GM18499 (cell line): ENCODE data around the gene PXDC1.

Experiments used
- ATAC-seq: cut with Tn5 transposase; IDR thresholded peaks from one replicate; pipeline ENCODE4 v1.9.1; 2021; ENCODE audit warnings: moderate number of reproducible peaks; ENCODE audit not compliant: insufficient read depth, unreplicated experiment

Gene PXDC1, protein sequence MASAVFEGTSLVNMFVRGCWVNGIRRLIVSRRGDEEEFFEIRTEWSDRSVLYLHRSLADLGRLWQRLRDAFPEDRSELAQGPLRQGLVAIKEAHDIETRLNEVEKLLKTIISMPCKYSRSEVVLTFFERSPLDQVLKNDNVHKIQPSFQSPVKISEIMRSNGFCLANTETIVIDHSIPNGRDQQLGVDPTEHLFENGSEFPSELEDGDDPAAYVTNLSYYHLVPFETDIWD

DNA sequence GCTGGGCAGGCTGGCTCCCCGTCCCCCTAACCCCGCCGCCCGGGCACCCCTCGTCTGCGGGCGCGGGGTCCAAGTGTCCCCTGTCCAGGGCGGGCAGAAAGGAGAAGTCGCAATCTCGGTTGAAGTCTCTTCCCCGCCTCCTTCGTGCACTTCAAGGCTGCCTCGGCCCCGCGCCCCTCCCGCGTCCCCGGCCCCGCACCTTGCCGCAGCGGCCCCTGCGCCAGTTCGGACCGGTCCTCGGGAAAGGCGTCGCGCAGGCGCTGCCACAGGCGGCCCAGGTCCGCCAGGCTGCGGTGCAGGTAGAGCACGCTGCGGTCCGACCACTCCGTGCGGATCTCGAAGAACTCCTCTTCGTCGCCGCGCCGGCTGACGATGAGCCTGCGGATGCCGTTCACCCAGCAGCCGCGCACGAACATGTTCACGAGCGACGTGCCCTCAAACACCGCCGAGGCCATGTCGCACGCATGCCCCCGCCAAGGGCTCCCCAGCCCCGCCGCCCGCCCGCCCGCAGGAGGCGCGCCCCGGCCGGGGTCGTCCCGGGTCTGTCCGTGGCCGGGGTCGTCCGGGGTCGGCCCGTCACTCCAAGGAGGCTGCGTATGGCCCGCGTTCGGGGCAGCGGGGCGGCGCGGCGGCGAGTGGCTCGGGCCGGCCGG is at the start of gene PXDC1:
Gene PXDC1 (minus strand): TSS at position 637 of the 653 bp plus-strand sequence. CDS start 182 bp downstream, at position 455.
- no peak for ATAC-seq

DNA sequence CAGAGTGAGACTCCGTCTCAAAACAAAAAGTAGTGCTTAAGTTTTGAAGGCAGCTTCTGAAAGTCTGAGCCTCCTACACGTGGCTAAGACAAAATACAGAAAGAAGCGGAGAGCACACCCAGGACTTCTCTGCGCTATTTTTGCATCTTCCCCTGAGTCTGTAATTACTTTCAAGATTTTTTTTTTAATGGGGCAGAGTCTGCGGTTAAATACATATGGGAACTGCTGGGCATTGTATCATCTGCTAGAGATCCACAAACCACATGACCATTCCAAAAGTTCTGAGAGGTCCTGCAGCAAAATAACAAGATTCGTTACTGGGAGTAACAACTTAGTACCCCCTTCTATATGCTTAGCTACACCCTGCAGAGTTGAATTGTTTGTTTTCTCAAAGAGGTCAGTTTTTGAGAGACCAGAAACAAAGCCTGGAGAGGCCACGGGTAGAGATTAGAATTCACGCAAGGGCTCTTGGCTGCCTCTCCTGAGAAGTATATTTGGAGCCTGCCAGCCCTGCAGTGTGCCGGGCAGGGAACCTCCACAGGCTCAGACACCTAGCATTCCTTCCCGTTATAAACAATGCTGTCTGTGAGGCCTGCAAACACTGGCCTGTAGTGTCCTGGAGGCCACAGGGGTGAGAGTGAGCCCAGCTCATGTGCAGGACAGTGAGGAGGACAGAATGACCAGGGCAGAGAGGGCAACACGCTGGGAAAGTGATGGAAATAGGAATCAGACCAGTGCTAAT is 49.5 kb upstream of the PXDC1 start:
- ATAC-seq = no peak

DNA sequence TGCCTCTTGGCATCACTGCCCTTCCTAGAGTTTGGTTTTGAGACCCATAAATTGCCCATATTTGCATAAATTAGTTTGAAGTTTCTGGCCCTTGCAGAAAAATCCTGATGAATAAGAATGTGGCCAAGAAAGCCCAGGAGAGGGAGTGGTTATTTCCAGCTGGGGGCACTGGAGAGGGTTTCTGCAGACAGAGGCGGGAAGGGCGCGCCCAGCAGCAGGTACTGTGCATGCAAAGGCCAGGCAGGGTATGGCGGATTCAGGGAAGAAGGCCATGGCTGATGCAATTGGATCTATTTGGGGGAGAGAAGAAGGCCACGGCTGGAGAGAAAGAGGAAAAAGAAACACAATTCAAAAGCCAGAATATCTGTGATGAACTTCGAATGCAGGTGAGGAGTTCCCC is 48.2 kb upstream of the PXDC1 start:
- no peak for ATAC-seq

DNA sequence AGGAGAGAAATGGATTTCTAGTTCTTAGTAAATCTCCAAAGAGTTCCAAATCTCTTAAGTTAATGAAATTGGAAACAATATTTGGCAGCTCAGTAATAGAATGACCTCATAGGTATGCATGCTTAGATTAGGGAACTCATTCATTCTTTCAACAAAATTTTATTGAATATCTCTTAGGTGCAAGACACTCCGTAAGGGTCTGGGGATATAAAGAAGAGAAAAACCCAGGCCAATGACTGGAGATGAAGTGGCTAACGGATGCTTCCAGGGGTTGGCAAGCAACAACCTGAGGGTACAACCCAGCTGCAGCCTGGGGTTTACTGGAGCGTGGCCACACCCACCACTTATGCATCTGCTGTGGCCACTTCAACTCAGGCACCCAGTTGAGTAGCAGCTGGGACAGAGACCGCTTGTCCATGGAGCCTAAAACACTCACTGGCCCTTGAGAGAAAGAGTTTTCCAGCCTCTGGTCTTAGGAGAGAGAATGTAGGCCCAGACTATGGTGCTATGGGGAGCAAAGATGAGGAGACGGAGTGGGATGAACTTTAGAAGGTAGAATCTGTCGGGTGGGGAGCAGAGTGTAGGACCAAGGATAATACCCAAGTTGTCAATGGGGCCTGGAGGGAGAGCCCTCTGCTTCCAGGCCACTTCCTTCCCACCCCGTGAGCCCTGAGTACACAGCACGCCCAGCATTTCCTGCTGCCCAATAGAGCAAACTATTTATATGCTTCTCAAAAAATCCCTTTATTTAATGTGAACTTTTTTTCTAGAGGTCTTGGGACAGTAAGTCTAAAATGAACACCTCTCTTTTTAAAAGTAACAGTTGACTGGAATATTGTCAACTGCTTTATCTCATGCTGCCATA is 46.8 kb upstream of the PXDC1 start:
- no peak for ATAC-seq

DNA sequence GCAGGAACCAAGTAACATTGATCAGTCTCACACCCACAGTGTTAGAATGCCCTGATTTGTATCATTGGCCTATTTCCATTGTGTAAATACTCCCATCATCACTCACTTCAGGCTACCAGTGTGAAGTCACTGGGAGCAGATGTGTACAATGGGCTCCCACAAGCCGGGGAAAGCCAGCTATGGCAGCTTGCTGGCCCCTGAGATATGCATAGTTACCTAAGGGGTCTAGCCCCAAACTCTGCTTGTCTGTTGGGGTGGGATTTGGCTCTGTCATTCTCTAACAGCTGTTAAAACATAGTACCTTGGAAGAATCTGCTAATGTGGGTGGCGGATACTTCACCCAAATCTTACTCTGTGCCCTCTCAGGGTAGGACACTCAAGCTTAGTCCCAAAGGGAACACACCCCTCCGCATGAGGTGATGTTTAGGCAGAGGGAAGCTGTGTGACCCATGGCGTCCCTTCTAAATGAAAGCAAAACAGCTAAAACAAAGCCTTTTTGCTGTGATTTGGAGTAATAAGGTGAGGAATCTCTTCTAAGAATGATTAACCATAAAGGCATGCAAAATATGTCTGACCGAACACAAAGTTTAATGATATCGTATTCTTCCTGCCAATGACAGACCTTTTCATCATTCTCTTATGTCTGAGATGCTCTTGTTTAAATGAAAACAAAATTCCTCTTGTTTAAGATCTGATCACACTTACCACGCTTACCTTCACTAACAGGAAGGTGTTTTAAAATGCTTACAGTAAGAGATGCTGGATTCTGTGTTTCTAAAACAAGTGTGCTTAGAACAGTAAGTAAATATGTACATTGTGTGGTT is 45.9 kb upstream of the PXDC1 start:
- no peak for ATAC-seq

DNA sequence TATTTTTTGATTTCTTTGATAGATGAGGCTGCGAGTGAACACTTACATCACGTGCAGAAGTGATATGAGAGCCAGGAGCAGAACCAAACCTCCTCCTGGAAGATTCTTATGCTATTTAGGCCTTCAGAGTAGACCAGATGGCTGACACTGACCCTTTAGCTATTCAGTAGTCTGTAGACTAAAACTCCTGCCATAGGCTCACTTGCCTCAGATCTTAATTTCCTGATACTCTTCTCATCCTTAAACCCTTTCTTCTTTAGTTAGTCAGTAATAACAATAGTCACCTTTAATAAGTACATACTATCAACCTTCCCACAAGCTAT is 45.2 kb upstream of the PXDC1 start:
- no peak for ATAC-seq

DNA sequence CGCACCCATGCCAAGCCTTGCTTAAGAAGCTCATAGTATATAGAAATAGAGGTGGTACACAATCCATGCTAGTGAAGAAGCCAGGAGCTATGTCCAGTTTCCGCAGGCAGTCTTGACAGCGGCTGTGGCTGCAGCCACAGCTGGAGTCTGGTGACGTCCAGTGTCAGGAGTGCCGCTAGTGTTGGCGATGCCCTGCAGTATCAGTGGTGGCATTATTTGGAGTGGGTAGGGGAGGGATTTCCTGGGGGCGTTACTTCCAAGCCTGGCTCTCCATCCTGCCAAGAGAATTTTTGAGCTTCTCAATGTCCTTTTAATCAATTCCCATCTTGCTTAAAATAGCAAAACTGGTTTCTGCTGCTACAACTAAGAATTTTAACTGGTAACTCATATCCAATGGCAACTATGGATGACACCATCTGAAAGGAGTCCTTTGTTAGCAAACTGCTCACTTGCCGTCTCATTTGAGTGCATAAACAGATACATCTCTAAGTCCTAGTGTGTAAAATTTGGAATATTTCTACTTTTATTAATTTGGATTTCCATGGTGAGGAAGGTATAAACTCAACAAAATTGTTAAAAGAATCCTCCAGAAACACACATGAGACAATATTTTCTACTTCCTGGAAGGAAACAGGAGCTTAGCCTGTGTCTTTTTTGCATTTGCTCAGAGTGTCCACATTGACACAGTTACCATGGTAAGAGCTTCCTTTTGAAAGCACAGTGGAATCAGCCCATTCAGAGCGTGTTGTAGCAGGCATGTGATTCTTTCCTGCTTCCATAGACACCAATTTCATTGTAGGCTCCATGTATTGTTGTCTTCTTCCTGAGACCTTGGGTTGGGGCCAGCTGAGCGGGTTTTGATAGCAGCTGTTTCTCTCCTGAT is 44.6 kb upstream of the PXDC1 start:
- no peak for ATAC-seq

DNA sequence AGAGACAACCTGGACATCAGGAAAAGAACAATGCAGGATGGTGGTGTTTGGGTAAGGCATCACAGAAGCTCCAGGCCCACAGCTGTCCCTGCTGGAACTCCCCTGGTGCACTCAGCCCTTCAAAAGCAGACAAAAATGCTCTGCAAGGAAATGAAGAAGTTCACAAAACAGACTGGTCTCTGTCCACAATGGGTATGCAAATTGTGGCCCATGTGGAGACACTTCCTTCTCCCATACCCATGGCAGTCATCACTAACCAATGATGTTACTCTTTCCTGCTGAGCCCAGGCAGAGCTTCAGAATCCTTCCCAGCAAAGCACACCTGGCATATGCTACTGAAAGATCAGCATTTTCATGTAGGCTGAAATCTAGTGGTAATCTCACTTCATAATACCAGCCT is 42.6 kb upstream of the PXDC1 start:
- ATAC-seq = peak; percentile 72

DNA sequence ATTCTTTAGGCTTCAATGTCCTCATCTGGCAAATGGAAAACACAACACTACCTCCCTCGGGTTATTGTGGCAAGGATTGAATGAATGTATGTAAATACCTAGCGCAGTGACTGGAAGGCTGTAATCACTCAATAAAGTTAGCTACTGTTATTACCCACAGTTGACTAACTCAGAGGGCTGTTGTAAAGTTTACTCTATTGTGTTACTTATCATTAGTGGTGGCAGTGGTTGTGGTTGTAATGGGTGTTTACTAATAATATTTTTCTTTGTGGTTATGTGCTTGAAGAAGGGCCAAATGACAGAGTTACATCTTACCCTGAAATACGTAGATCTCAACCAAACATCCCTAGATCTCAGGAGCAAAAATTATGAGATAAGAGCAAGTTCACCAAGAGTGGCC is 42.0 kb upstream of the PXDC1 start:
- peak; percentile 17 for ATAC-seq

DNA sequence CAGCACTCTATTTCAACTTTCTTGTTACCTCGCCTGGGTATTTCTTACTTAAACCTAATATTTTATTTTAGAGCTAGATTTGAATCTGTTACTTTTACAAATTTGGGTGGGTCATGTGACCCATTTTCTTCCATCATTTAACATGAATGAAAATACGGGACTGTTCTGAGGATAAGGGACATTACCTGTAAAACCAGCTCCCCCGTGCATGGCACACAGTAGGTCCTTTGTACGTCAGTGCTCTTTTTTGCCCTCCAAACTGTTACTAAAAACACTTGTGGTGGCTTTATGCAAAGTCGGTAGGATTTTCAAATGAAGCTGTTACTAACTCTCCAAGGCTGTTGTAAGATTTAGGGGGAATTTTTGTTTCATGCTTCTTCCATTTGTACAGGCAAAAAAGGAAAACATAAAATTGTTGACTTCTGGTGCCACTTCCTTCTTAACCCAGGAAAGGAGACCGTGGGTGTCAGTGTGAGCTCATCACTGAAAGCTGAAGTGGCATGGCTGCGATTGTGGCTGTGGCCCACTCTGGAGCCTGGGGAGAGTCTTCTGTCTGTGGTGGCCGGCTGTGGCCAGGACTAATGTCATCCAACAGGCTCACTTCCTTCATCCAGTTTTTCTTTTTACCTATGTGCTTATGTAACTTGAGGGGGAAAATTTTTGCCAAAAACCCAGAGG is 40.2 kb upstream of the PXDC1 start:
- ATAC-seq = no peak

DNA sequence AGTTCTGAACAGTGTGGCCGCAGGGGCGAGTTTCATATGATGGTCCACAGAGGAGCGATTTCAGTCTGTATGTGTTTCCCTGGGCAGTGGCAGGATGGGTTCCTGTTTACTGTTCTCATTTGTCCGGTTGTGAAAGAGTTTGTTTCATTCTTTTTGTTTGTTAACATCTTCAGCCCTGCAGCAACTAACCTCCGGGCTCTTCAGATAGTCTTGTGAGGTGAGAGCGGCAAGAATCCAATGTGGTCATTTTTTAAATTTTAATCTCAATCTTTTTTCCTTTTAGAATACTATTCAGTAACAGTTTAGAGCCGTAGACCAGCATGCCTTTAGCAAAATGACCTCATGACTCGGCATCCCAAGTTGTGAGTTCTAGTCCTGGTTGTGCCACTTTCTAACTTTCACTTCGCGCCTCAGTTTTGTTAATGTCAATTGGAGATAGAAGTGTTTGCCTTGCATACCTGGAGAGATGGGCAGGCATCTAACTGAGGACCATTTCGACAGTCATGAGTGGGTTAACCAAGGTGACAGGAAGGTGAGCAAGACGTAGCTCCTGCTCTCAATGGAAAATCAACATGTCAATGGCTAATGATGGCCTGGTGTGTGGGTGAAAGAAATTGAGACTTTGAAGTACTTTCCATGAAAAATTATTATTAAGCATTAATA is 38.5 kb upstream of the PXDC1 start:
- ATAC-seq = no peak

DNA sequence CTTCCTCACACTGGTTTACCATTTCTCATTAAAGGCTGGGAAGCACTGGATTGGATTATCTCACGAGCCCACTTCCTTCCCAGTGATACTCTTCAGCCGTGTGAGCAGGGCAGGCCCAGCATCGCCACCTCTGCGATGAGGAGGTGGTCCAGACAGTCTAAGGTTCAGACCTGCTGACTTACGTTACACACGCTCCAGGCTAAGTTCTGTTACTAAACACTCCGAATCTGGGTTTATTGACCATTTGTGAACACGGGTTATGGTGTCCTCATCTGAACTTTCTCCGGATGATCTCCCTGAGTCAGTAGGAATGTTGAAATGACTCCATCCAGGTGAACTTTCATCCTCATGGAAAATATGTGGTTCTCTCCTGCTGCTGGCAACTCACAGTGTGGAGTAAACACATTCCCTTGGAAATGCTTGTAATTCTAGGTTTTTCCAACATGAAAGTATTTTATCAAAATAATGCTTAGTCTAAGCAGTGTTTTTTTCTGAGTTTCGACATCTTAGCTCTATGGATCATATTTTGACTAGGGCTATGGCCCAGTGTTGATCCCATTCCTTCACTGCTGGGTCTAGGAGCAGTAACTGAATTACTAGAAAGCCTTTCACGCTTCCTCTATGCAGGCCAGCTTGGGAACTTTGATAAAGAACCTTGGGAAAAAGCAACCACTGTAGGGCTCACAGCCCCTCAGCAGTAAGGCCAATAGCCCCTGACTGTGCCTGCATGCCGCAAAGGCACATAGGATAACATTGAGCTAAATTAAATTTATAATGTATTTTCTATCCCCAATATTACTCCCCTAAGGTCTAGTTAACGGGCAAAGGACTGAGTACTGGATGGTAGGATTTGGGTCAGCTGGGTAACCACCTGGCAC is 37.7 kb upstream of the PXDC1 start:
- no peak for ATAC-seq

DNA sequence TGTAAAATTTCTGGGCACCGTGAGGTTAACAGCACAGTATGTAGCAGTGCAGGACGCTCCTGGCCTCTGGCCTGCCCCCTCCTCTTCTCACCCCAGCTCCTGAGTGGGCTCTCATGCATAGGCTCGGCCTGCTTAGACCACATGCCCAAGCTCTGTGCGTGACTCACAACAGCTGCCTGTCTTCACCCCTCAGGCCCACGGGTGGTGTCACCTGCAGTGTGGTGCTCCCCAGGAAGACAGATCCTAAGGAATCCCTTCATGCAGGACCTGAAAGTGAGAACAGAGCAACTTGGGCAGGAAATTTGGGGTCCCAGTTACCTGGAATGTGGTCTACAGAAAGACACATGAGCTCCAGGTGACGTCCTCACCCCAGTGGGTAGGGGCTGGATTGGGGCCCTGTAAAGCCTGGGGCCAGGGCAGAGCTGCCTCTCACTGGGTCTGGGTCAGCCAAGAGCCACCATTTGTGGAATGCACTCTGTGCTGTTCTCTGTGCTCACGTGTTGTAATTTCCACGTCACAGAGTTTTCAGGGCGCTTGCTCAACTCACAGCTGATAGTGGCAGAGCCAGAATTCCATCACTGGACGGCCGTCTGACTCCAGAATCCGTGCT is 37.0 kb upstream of the PXDC1 start:
- ATAC-seq = no peak

DNA sequence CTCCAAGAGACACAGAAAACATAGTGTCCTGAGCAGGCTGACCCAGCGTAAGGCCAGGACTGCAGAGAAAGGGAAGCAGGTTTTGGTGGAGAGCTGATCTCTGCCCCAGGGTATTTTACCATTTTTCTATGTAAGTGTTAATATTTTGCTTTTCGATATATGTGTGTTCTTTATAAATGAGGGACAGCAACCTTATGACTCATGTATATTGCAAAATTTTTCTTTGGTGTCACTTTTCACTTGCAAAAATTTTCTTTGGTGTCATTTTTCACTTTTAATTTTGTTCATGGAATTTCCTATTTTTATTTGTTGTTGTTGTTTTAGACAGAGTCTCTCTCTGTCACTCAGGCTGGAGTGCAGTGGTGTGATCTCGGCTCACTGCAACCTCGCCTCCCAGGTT is 34.6 kb upstream of the PXDC1 start:
- ATAC-seq = no peak

DNA sequence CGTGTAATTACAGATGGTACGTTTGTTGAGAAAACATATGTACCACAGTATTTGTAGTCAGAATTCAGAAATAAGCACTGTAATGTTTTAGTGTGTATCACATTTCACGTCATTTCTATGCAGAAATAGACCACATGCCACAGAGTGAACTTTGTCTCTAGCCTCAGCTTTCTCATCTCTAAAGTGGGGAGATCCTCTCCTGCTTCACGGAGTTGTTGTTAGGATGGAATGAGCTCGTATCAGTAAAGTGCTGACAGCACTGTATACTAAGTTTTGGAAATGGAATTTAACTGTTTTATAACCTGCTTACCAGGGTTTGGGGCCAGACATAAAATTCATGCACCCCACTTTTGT is 34.2 kb upstream of the PXDC1 start:
- no peak for ATAC-seq

DNA sequence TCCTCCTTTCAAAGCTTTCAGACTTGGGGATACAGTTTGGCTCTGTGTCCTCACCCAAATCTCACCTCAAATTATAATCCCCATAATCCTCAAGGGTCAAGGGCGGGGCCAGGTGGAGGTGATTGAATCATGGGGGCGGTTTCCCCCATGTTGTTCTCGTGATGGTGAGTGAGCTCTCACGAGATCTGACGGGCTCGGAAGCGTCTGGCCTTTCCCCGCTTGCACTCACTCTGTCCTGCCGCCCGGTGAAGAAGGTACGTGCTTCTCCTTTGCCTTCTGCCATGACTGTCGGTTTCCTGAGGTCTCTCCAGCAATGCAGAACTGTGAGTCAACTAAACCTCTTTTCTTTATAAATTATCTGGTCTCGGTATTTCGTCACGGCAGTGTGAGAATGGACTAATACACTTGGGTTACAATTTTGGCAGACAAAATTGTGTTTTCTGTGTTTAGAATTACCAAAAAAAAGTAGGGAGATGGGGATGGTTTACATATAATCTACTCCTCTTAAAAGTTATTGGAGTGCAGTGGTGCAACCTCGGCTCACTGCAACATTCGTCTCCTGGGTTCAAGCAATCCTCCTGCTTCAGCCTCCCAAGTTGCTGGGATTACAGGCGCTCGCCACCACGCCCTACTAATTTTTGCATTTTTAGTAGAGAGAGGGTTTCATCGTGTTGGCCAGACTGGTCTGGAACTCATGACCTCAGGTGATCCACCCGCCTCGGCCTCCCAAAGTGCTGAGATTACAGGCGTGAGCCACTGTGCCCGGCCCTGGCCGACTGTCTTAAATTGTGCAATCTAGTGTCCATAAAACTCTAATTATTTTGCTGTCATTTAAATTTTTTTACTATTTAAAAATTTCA is 33.6 kb upstream of the PXDC1 start:
- no peak for ATAC-seq
